ENCODE measurements around the gene ITSN1. TPM values are rescaled to one million over a fixed set of nuclear protein-coding genes. Genes with fewer than 3 reads are reported as not detected.

Gene ITSN1
- total and polyA plus RNA-seq, 12 donors = 20.0 to 60.5 (median 36.7) TPM

- Histone ChIP-seq H3K9me3 (replicated peaks in 1 of 3) (no peaks in the 10 kb centered on the region), H3K27ac (no peak overlapping the region), H3K27me3 (no peaks in the 10 kb centered on the region), H3K4me3 (no peak overlapping the region), H3K36me3 (replicated peaks in 1 of 2) (no peaks in the 10 kb centered on the region), H3K4me1 (replicated peaks in 1 of 2) (peaks cover 0 to 7% of the 10 kb centered on the region in 2 donors)
- 78 to 88% (median 80%) methylated on average over 2 of the region's 2 CpGs for WGBS, 4 donors
- TF ChIP-seq CTCF (IDR thresholded peaks at IDR 0.05) (no peak), POLR2A (IDR thresholded peaks at IDR 0.05) (no peak)
- intact Hi-C loops (cut with DNase I) = no loop called here
- DNase-seq = no peak
These were observed 91.3 kb downstream of the ITSN1 start for GRCh38 chr21:33733601-33734000.

- peaks cover 0 to 7% of the 10 kb centered on the region in 2 donors for H3K4me1 ChIP-seq (replicated peaks in 1 of 2)
- intact Hi-C loops (cut with DNase I) = no loop called here
- no peak overlapping the region for H3K27ac ChIP-seq
- H3K9me3 ChIP-seq (replicated peaks in 1 of 3) = no peaks in the 10 kb centered on the region
- H3K36me3 ChIP-seq (replicated peaks in 1 of 2) = no peaks in the 10 kb centered on the region
- TF ChIP-seq POLR2A (IDR thresholded peaks at IDR 0.05) (no peak), CTCF (IDR thresholded peaks at IDR 0.05) (no peak)
- 82 to 87% (median 84%) methylated on average over 3 of the region's 3 CpGs for WGBS, 4 donors
- no peak for DNase-seq
- H3K4me3 ChIP-seq = no peak overlapping the region
- no peaks in the 10 kb centered on the region for H3K27me3 ChIP-seq
These were observed 92.0 kb downstream of the ITSN1 start for GRCh38 chr21:33734291-33734690.

GRCh38 chr21:33734818-33735217 is 92.5 kb downstream of the ITSN1 start:
- H3K36me3 ChIP-seq (replicated peaks in 1 of 2) = no peaks in the 10 kb centered on the region
- intact Hi-C loops (cut with DNase I) = no loop called here
- H3K27ac ChIP-seq = no peak overlapping the region
- no peak overlapping the region for H3K4me3 ChIP-seq
- TF ChIP-seq POLR2A (IDR thresholded peaks at IDR 0.05) (no peak), CTCF (IDR thresholded peaks at IDR 0.05) (no peak)
- H3K4me1 ChIP-seq (replicated peaks in 1 of 2) = peaks cover 0 to 7% of the 10 kb centered on the region in 2 donors
- no peaks in the 10 kb centered on the region for H3K27me3 ChIP-seq
- WGBS, 4 donors = 80 to 91% (median 85%) methylated on average over 2 of the region's 2 CpGs
- no peaks in the 10 kb centered on the region for H3K9me3 ChIP-seq (replicated peaks in 1 of 3)
- no peak for DNase-seq

DNA sequence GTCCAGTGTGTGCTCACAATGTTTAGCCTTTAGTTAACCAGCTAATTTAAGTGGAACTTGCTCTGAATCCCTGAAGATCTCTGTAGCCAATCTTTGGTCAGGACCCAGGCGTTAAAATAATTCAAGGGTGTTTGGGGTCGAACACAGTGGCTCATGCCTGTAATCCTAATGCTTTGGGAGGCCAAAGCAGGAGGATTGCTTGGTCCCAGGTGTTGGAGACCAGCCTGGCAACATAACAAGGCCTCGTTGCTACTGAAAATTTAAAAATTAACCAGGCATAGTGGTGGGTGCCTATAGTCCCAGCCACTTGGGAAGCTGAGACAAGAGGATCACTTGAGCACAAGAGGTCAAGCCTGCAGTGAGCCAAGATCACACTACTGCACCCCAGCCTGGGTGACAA is 94.3 kb downstream of the ITSN1 start:
- no peaks in the 10 kb centered on the region for H3K36me3 ChIP-seq (replicated peaks in 1 of 2)
- 90 to 95% (median 92%) methylated on average over 3 of the region's 3 CpGs for WGBS, 4 donors
- no peak overlapping the region for H3K4me3 ChIP-seq
- H3K27me3 ChIP-seq = no peaks in the 10 kb centered on the region
- H3K4me1 ChIP-seq (replicated peaks in 1 of 2) = peaks cover 0 to 7% of the 10 kb centered on the region in 2 donors
- no peak overlapping the region for H3K27ac ChIP-seq
- TF ChIP-seq CTCF (IDR thresholded peaks at IDR 0.05) (no peak), POLR2A (IDR thresholded peaks at IDR 0.05) (no peak)
- intact Hi-C loops (cut with DNase I) = no loop called here
- H3K9me3 ChIP-seq (replicated peaks in 1 of 3) = no peaks in the 10 kb centered on the region
- no peak for DNase-seq
